GM18508 (cell line): Measurements from ENCODE around the gene ARHGAP26.
A peak's percentile ranks its signal among the peaks of the same experiment; 100 is the strongest.
"Not testable (repeated sequence)": the region's sequence is repeated elsewhere in the genome, so short reads cannot be mapped to it uniquely, and the experiment has no call there.

Experiments
- ATAC-seq: cut with Tn5 transposase; IDR thresholded peaks from one replicate; pipeline ENCODE4 v1.9.1; 2021; ENCODE audit warnings: moderate number of reproducible peaks; ENCODE audit not compliant: insufficient read depth, unreplicated experiment

The ARHGAP26 gene

GRCh38 chr5:142915813-142916424 lies 145.7 kb downstream of the ARHGAP26 start:
- ATAC-seq = peak; percentile 72

GRCh38 chr5:142918959-142919635 lies 148.9 kb downstream of the ARHGAP26 start:
- ATAC-seq = no peak

- ATAC-seq = no peak
Measured at GRCh38 chr5:142920849-142921612, 150.9 kb downstream of the ARHGAP26 start.

GRCh38 chr5:142922223-142922952 lies 152.2 kb downstream of the ARHGAP26 start:
- no peak for ATAC-seq

- no peak for ATAC-seq
Measured at GRCh38 chr5:142924135-142924883, 154.1 kb downstream of the ARHGAP26 start.

GRCh38 chr5:142925795-142926194 lies 155.6 kb downstream of the ARHGAP26 start:
- ATAC-seq = no peak

- no peak for ATAC-seq
Measured at GRCh38 chr5:142926549-142926948, 156.4 kb downstream of the ARHGAP26 start.

GRCh38 chr5:142928999-142929398 lies 158.8 kb downstream of the ARHGAP26 start:
- ATAC-seq = not testable (repeated sequence)

DNA sequence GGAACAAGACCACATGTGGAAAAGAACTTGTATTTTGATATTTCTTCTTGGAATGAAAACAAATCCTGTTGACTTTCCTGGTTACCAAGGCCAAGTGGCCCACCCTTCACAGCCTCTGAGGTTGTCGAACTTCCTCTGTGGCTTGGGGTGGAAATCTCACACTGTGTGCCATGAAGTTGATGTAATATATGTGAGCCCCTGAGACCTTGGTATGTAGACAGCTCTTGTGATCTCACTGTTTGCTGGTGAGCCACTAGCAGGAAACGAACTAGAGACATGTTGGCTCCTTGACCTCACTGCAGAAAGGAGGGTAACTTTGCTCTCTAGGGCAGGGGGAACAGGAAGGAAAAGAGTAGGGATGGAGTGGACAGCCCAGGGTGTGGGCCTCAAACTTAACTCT lies 159.4 kb downstream of the ARHGAP26 start:
- no peak for ATAC-seq

DNA sequence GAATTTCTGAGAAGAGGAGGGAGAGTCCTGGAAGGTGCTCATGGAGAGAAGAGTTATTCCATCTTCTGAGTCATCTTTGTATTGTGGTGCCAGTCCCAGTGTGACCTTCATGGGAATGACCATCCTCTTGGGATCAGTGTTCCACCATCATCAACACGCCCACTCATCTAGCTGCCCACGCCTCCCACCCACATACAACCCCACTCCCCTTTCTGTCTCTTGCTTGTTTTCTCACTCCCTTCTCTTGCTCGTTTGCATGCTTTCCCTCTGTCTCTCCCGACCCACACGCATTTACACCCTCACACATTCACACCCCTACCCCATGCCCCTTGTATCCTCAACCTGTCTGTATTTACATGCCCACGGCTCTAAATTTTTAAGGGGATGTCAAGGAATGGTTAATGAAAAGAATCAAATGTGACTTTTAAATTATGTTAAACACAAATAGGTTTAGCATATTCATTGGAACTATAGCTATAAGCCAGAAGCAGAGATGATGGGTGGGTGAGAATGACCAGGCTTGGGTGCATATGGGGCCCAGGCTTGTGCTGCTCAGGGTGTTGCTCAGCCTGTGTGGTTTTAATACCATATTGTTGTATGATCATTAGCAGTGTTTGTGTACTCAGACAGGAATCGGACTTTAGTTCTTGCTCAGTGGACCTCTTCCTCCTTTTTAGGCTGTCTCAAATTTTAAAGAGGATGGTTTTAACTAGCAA lies 160.4 kb downstream of the ARHGAP26 start:
- no peak for ATAC-seq

DNA sequence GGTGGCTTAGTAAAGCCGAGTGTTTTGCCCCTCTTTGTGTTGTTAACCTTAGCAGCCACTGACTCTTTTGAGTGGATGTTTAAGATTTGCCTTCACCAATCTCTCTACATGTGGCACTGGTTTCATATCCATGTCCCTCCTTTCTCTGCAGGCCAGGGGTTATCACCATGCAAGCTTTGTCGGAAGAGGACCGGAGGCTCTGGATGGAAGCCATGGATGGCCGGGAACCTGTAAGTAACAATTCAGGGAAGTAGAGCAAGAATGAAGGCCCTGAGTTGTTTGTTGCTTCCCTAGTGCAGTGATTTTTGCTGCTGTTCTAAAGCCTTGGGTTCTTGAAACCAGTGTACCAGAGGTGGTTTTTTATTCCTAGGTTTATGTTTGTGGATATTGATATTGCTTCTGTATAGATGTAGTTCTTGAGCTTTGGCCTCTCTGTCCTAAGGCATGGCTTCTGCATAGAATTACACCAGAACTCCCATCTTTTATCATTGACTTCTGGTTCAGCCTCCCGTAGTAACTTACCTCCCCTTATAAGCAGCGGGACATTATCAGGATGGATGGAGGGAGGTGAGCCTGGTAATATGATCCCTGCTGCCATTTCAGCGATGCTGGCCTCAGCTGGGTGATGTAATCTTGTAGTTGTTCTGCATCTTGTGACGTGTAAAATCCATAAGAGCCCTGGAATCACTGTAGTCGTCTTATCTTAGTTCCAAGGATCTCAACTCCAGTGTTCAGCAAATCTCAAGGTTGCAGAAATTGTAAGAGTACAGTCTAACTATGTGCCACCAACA lies 161.9 kb downstream of the ARHGAP26 start:
- ATAC-seq = no peak

DNA sequence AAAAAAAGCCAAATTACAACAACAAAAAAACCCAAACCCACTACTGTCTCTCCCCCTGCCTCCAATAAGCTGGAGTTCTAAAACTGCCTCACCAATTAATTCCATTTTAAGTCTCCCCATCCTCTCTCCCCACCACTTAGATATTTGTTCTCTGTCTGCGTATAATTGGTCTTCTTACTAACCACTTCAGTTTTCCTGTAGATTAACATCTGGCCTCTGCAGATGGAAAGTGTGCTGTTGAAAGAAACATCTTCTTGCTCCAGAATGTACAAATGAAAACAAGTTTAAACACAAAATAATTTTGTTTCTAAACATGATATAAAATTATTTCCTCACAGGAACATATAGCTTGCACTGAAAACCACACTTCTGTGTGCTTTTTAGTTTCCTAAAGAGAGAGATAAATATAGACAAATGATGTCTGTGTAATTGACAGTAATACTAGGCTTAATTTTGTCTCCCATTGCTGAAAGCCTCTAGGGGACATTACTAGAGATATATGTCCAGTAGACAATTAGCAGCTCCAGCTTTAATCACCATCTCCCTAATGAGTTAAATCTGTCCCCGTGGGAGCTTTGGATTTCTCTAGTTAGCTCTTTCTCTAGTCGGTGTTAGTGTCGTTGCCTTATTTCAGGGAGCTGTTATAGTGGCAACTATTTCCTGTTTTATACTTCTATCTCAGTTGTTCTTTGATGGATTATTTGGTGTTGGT lies 164.0 kb downstream of the ARHGAP26 start:
- no peak for ATAC-seq

GRCh38 chr5:142935014-142935413 lies 164.8 kb downstream of the ARHGAP26 start:
- no peak for ATAC-seq

DNA sequence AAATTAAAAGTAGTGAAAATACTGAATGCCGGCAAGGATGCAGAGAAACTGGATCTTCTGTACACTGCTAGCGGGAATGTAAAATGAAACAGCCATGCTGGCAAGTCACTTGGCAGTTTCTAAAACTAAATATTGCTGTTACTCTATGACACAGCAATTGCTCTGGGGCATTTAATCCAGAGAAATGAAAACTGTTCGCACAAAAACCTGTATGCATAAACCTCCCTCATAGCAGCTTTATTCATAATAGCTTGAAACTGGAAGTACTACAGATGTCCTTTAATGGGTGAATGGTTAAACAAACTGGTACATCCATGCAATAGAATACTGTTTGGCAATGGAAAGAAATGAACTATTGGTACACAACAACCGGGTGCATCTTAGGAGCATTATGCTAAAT lies 167.2 kb downstream of the ARHGAP26 start:
- no peak for ATAC-seq

DNA sequence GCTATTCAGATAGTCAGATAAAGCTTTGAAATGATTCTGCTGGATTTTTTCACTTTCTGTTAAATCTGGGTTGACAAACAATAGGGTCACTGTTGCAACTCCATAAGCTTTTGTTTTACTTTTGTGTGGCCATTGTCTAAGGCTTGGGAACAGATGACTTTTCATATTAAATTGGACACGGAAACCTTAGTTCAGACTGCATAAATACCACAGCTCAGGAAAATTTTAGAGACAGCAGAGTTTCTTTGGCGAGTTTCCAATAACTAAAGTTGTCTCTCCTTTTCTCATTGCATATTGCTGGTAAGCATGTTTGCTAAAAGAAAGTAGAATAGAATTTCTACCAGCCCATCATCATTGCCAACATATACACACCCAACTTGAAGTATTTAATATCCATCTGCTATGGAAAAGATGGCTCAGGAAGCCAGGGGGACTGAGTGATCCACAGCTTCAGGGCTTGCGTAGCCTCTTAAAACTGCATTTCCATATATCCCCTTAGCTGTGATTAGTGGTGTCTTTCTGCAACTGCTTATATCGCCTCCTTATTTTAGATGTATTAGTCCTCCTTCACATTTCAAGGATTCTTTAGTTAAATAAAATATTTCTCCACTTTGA lies 168.2 kb downstream of the ARHGAP26 start:
- no peak for ATAC-seq

- no peak for ATAC-seq
Measured at GRCh38 chr5:142939006-142939405, 168.8 kb downstream of the ARHGAP26 start.

DNA sequence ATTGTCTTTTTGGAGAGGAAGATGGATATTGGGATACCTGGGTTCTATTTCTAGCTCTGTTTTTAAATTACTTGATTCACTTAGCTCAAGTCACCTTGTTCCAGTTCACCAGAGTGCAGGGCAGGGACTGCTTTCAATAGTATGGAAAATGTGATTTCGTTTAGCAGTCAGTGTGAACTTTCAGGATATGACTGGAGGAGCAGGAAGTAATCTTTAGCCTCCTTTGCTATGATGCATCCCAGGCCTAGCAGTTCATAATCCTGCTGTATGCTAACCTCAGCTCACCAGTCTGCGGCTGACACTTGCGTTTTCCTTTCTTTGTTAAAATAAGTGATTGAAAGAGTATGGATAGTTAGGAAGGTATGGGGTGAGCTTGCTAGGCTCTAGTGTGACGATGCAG lies 169.7 kb downstream of the ARHGAP26 start:
- ATAC-seq = no peak

- ATAC-seq = no peak
Measured at GRCh38 chr5:142941245-142941644, 171.1 kb downstream of the ARHGAP26 start.
